Hepatocyte (in vitro differentiated cells): ENCODE data around the gene SHANK3.

Experiments
- CTCF ChIP-seq: fragments of 200-600 bp; sonication (generic); IDR thresholded peaks from 2 replicates; pipeline ENCODE4 v1.5.1; 2016; ENCODE audit warnings: antibody characterized with exemption, mild to moderate bottlenecking; ENCODE audit not compliant: poor library complexity
- EZH2 ChIP-seq: fragments of 200-600 bp; sonication (generic); IDR thresholded peaks from 2 replicates; pipeline ENCODE4 v1.6.1; 2016; ENCODE audit warnings: antibody characterized with exemption, mild to moderate bottlenecking, borderline replicate concordance
- EZH2phosphoT487 ChIP-seq: fragments of 200-600 bp; sonication (generic); IDR thresholded peaks from one replicate; pipeline ENCODE4 v1.6.1; 2018; ENCODE audit warnings: antibody characterized with exemption, mild to moderate bottlenecking, low read depth, moderate library complexity; ENCODE audit not compliant: unreplicated experiment, severe bottlenecking

DNA sequence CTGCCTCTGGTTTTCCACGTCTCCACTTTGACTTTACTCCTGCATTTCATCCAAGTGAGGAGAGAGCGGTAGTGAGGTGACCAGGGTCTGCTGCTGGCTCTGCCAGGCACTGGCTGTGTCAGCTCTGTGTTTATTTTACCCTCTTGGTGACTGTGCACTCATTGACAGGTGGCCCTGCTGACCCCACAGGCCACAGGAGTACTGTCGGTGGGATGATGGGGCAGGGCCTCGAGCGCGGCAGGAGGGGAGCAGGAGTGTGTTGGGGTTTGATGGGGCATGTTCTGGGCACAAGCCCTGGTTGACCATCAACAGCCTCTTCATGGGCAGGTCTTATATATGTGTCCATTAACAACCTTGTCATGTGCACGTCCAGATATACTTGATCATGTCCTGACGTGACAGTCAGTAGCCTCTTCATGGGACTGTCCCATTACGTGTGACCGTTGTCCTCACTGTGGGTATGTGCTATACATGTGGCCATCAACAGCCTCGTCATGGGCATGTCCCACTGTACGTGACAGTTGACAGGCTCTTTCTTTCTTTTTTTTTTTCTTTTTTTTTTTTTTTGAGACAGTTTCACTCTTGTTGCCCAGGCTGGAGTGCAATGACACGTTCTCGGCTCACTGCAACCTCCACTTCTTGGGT, 34.0 kb downstream of the SHANK3 start:
- TF ChIP-seq CTCF (no peak), EZH2phosphoT487 (no peak), EZH2 (no peak)
